ENCODE measurements around the gene MT1A. TPM values are rescaled to one million over a fixed set of nuclear protein-coding genes. Genes with fewer than 3 reads are reported as not detected.

MT1A gene
- total and polyA plus RNA-seq, 10 of the 15 experiments (the other 5 are each of a cell fraction or from before 2014, with no cell fraction given), result not detected

DNA sequence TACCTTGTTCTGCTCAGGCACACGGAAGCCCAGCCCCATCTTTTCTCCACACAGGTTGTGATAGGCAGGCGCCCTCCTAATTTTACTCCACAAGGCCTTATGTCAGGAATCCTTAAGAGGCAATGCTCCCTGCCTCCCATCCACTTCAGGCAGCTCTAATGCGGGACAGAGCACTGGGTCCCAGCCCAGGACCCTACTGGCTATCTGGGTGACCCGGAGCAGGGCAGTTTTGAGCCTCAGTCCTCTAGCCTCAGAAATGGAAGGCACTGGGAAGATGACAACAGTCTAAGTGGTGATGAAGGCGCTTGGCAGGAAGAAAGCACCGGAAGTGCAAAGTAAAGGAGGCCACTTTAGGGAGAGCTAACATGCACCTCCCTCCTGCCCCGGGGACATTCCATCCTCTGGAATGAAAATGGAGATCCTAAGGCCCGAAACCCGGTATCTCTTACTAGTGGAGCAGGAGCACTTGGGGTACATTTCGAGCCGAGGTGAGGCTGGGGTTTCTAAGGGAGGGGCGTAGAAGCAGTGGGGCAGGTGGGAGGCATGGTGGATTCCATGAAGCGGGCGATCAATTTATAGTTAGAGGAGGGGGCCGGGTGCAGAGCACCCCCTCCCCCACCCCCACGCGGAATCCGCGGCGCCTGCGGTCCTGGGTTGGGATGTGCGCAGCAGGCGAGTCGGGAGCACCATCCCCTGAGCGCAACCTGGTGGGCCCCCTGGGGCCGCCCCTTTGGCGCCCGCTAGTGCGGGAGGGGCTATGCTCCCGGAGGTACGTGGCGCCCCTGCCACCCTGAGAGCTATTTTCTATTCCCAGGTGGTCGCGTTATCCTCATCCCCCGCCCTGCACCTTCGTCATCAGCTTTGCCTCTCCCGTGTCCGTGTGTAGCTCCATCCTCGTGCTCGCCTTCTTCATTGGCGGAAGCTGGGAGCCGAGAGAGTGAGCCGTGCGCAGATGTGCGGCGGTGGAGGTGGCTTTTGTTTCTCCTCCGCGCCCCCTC lies 24.2 kb downstream of the MT1A start (continued):
- TF ChIP-seq, protein P1, sequence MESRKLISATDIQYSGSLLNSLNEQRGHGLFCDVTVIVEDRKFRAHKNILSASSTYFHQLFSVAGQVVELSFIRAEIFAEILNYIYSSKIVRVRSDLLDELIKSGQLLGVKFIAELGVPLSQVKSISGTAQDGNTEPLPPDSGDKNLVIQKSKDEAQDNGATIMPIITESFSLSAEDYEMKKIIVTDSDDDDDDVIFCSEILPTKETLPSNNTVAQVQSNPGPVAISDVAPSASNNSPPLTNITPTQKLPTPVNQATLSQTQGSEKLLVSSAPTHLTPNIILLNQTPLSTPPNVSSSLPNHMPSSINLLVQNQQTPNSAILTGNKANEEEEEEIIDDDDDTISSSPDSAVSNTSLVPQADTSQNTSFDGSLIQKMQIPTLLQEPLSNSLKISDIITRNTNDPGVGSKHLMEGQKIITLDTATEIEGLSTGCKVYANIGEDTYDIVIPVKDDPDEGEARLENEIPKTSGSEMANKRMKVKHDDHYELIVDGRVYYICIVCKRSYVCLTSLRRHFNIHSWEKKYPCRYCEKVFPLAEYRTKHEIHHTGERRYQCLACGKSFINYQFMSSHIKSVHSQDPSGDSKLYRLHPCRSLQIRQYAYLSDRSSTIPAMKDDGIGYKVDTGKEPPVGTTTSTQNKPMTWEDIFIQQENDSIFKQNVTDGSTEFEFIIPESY (IDR thresholded peaks at IDR 0.05), result no peak
- TF ChIP-seq EZH2 (IDR thresholded peaks at IDR 0.05; ENCODE audit: borderline replicate concordance, control insufficient read depth, low read depth, low read length), result no peak

DNA sequence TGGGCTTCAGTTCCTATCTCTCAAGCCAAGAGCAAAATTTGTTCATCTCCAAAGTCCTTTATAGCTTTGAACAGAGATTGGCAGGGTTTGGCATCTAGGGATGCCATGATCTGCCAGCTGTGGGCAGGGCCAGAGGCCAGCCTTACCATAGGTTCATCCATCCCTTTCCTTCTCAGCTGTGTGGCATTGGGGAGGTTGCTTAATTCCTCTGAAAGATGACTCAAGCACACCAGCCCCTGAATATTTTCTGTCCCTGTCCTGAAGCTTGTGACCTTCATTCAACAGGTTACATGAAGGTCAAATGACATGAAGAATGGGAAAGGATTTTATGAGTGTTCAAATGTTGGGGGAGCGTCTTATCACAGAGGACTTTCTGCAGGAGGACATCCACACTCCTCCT lies 26.0 kb downstream of the MT1A start:
- H2AFZ ChIP-seq (ENCODE audit: control insufficient read depth, low read depth, low read length), result no peak overlapping the region
- intact Hi-C loops (cut with micrococcal nuclease; ENCODE audit: unreplicated experiment), result no loop called here
- FAIRE-seq, result no peak

More for the DNA sequence above, 26.0 kb downstream of the MT1A start:
- no peaks in the 10 kb centered on the region for H3K4me1 ChIP-seq (ENCODE audit: control insufficient read depth, insufficient read depth, low read length)
- ATAC-seq (no peak), DNase-seq (ENCODE audit: low read depth, low spot score) (no peak)
- H3K36me3 ChIP-seq (ENCODE audit: control insufficient read depth in 2 of 2, insufficient read depth in 2 of 2, low read length in 1 of 2), result no peaks in the 10 kb centered on the region
- TF ChIP-seq, protein P2, sequence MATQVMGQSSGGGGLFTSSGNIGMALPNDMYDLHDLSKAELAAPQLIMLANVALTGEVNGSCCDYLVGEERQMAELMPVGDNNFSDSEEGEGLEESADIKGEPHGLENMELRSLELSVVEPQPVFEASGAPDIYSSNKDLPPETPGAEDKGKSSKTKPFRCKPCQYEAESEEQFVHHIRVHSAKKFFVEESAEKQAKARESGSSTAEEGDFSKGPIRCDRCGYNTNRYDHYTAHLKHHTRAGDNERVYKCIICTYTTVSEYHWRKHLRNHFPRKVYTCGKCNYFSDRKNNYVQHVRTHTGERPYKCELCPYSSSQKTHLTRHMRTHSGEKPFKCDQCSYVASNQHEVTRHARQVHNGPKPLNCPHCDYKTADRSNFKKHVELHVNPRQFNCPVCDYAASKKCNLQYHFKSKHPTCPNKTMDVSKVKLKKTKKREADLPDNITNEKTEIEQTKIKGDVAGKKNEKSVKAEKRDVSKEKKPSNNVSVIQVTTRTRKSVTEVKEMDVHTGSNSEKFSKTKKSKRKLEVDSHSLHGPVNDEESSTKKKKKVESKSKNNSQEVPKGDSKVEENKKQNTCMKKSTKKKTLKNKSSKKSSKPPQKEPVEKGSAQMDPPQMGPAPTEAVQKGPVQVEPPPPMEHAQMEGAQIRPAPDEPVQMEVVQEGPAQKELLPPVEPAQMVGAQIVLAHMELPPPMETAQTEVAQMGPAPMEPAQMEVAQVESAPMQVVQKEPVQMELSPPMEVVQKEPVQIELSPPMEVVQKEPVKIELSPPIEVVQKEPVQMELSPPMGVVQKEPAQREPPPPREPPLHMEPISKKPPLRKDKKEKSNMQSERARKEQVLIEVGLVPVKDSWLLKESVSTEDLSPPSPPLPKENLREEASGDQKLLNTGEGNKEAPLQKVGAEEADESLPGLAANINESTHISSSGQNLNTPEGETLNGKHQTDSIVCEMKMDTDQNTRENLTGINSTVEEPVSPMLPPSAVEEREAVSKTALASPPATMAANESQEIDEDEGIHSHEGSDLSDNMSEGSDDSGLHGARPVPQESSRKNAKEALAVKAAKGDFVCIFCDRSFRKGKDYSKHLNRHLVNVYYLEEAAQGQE (IDR thresholded peaks at IDR 0.05; ENCODE audit: low read depth, low read length), result no peak
- TF ChIP-seq, protein P3, sequence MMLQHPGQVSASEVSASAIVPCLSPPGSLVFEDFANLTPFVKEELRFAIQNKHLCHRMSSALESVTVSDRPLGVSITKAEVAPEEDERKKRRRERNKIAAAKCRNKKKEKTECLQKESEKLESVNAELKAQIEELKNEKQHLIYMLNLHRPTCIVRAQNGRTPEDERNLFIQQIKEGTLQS (IDR thresholded peaks at IDR 0.05; ENCODE audit: borderline replicate concordance, extremely low read depth, low read depth, low read length), result no peak
- TF ChIP-seq EZH2 (IDR thresholded peaks at IDR 0.05; ENCODE audit: borderline replicate concordance, control insufficient read depth, low read depth, low read length) (no peak), NFYA (IDR thresholded peaks at IDR 0.05; ENCODE audit: borderline replicate concordance, low read depth, low read length) (no peak), USF1 (IDR thresholded peaks at IDR 0.05; ENCODE audit: borderline replicate concordance, extremely low read length, insufficient read depth, low read depth, low read length) (no peak), RFX5 (IDR thresholded peaks at IDR 0.05; ENCODE audit: low read depth, low read length) (no peak), SMARCA5 (IDR thresholded peaks at IDR 0.05) (no peak), NR2F1 (conservative IDR thresholded peaks at IDR 0.05) (no peak), PML (IDR thresholded peaks at IDR 0.05; ENCODE audit: low read length) (no peak)
- TF ChIP-seq, protein P4, sequence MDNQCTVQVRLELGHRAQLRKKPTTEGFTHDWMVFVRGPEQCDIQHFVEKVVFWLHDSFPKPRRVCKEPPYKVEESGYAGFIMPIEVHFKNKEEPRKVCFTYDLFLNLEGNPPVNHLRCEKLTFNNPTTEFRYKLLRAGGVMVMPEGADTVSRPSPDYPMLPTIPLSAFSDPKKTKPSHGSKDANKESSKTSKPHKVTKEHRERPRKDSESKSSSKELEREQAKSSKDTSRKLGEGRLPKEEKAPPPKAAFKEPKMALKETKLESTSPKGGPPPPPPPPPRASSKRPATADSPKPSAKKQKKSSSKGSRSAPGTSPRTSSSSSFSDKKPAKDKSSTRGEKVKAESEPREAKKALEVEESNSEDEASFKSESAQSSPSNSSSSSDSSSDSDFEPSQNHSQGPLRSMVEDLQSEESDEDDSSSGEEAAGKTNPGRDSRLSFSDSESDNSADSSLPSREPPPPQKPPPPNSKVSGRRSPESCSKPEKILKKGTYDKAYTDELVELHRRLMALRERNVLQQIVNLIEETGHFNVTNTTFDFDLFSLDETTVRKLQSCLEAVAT (IDR thresholded peaks at IDR 0.05), result no peak
- peaks cover 21 to 23% of the 10 kb centered on the region in 2 experiments for H3K27me3 ChIP-seq (replicated peaks in 1 of 2; ENCODE audit: control insufficient read depth in 2 of 2, insufficient read depth in 2 of 2, low read length in 1 of 2)
- POLR2A ChIA-PET, result no interaction called here
- SMC1A ChIA-PET (ENCODE audit: uncharacterized antibody, unreplicated experiment), result no interaction called here
- no peak overlapping the region for H3K27ac ChIP-seq (ENCODE audit: control insufficient read depth, insufficient read depth)
- BruUV-seq (replicated peaks), result no TSS peak
- H4K20me1 ChIP-seq (ENCODE audit: control insufficient read depth, insufficient read depth), result no peaks in the 10 kb centered on the region
- H3K79me2 ChIP-seq (ENCODE audit: control insufficient read depth, insufficient read depth, low read length), result no peaks in the 10 kb centered on the region
- WGBS (ENCODE audit: insufficient coverage, insufficient replicate concordance, low lambda C conversion rate, missing lambda C conversion rate), result 10% methylated on average over 1 of the region's 1 CpG
- no peaks in the 10 kb centered on the region for H3K9me3 ChIP-seq (replicated peaks; ENCODE audit: control insufficient read depth, insufficient read depth, low read length)
- CTCF ChIA-PET, result no interaction called here
- RAD21 ChIA-PET (ENCODE audit: unreplicated experiment), result no interaction called here
- H3K4me2 ChIP-seq (ENCODE audit: control insufficient read depth, insufficient read depth), result no peak overlapping the region
- H3K9ac ChIP-seq (ENCODE audit: control insufficient read depth, insufficient read depth, low read length), result no peak overlapping the region
- in situ Hi-C loops (cut with MboI), result no loop called here
- H3K4me3 ChIP-seq, result no peak overlapping the region

Measured in GM12878 (cell line).